ENCODE data around the gene TXLNB. TPM values are rescaled to one million over a fixed set of nuclear protein-coding genes. Genes with fewer than 3 reads are reported as not detected.

Gene TXLNB
- total RNA-seq, 3 donors from 2014 or later (not counting 1 experiment from before 2014, with no cell fraction given): 0.24 to 0.93 (median 0.50) TPM

GRCh38 chr6:139204978-139205377, 86.8 kb downstream of the TXLNB start:
- 100% methylated on average over 1 of the region's 2 CpGs for WGBS (ENCODE audit: insufficient coverage)
- H3K27ac Mint-ChIP-seq: no peak overlapping the region
- no peaks in the 10 kb centered on the region for H3K27me3 ChIP-seq (ENCODE audit: control insufficient read depth, insufficient read depth, low read length)
- H3K4me3 ChIP-seq (ENCODE audit: low read length): no peak overlapping the region
- peaks cover 2 to 19% of the 10 kb centered on the region in 2 donors for H3K9me3 Mint-ChIP-seq
- TF ChIP-seq, protein P1, sequence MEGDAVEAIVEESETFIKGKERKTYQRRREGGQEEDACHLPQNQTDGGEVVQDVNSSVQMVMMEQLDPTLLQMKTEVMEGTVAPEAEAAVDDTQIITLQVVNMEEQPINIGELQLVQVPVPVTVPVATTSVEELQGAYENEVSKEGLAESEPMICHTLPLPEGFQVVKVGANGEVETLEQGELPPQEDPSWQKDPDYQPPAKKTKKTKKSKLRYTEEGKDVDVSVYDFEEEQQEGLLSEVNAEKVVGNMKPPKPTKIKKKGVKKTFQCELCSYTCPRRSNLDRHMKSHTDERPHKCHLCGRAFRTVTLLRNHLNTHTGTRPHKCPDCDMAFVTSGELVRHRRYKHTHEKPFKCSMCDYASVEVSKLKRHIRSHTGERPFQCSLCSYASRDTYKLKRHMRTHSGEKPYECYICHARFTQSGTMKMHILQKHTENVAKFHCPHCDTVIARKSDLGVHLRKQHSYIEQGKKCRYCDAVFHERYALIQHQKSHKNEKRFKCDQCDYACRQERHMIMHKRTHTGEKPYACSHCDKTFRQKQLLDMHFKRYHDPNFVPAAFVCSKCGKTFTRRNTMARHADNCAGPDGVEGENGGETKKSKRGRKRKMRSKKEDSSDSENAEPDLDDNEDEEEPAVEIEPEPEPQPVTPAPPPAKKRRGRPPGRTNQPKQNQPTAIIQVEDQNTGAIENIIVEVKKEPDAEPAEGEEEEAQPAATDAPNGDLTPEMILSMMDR (IDR thresholded peaks at IDR 0.05): no peak
- H3K36me3 ChIP-seq (ENCODE audit: control insufficient read depth, insufficient read depth, low read length): no peaks in the 10 kb centered on the region
- H3K4me1 ChIP-seq (ENCODE audit: control insufficient read depth, insufficient read depth, low read length): no peaks in the 10 kb centered on the region
- no peak overlapping the region for H3K4me3 Mint-ChIP-seq
- intact Hi-C loops (cut with micrococcal nuclease): no loop called here
- H3K9me3 ChIP-seq (ENCODE audit: control insufficient read depth, insufficient read depth, low read length): peaks cover 4% of the 10 kb centered on the region
- no peak for DNase-seq
- no peaks in the 10 kb centered on the region for H3K4me1 Mint-ChIP-seq
- no peak overlapping the region for H3K27ac ChIP-seq (ENCODE audit: low read length)
- H3K27me3 Mint-ChIP-seq (ENCODE audit: low read depth in 2 of 2): peaks cover 0 to 14% of the 10 kb centered on the region in 2 donors
- H3K36me3 Mint-ChIP-seq: peaks cover 32% of the 10 kb centered on the region
- ATAC-seq: no peak

- no peak for DNase-seq
- peaks cover 9% of the 10 kb centered on the region for H3K36me3 Mint-ChIP-seq
- WGBS (ENCODE audit: insufficient coverage): 95% methylated on average over 3 of the region's 4 CpGs
- no peak for ATAC-seq
- H3K27me3 ChIP-seq (ENCODE audit: control insufficient read depth, insufficient read depth, low read length): no peaks in the 10 kb centered on the region
- peaks cover 4% of the 10 kb centered on the region for H3K9me3 ChIP-seq (ENCODE audit: control insufficient read depth, insufficient read depth, low read length)
- peaks cover 0 to 10% of the 10 kb centered on the region in 2 donors for H3K27me3 Mint-ChIP-seq (ENCODE audit: low read depth in 2 of 2)
- no peak overlapping the region for H3K4me3 Mint-ChIP-seq
- TF ChIP-seq, protein P1 (IDR thresholded peaks at IDR 0.05): no peak
- H3K27ac ChIP-seq (ENCODE audit: low read length): no peak overlapping the region
- peaks cover 0 to 6% of the 10 kb centered on the region in 2 donors for H3K9me3 Mint-ChIP-seq
- no peaks in the 10 kb centered on the region for H3K4me1 Mint-ChIP-seq
- no peaks in the 10 kb centered on the region for H3K36me3 ChIP-seq (ENCODE audit: control insufficient read depth, insufficient read depth, low read length)
- no peak overlapping the region for H3K4me3 ChIP-seq (ENCODE audit: low read length)
- intact Hi-C loops (cut with micrococcal nuclease): no loop called here
- H3K4me1 ChIP-seq (ENCODE audit: control insufficient read depth, insufficient read depth, low read length): no peaks in the 10 kb centered on the region
- H3K27ac Mint-ChIP-seq: no peak overlapping the region
These were observed 90.4 kb downstream of the TXLNB start for GRCh38 chr6:139201378-139201777.

- Mint-ChIP-seq H3K9me3 (no peaks in the 10 kb centered on the region), H3K4me3 (no peak overlapping the region), H3K4me1 (no peaks in the 10 kb centered on the region), H3K27me3 (ENCODE audit: low read depth in 2 of 2) (peaks cover 0 to 10% of the 10 kb centered on the region in 2 donors), H3K27ac (no peak overlapping the region), H3K36me3 (no peaks in the 10 kb centered on the region)
- Histone ChIP-seq H3K27ac (ENCODE audit: low read length) (no peak overlapping the region), H3K36me3 (ENCODE audit: control insufficient read depth, insufficient read depth, low read length) (no peaks in the 10 kb centered on the region), H3K4me3 (ENCODE audit: low read length) (no peak overlapping the region), H3K4me1 (ENCODE audit: control insufficient read depth, insufficient read depth, low read length) (no peaks in the 10 kb centered on the region), H3K27me3 (ENCODE audit: control insufficient read depth, insufficient read depth, low read length) (no peaks in the 10 kb centered on the region), H3K9me3 (ENCODE audit: control insufficient read depth, insufficient read depth, low read length) (no peaks in the 10 kb centered on the region)
- DNase-seq: no peak
- TF ChIP-seq, protein P1 (IDR thresholded peaks at IDR 0.05): no peak
- intact Hi-C loops (cut with micrococcal nuclease): no loop called here
- 57% methylated on average over 3 of the region's 4 CpGs for WGBS (ENCODE audit: insufficient coverage)
- ATAC-seq: no peak
These were observed 93.1 kb downstream of the TXLNB start for GRCh38 chr6:139198529-139199288.

- no peak overlapping the region for H3K27ac Mint-ChIP-seq
- no peak overlapping the region for H3K4me3 Mint-ChIP-seq
- H3K27me3 ChIP-seq (ENCODE audit: control insufficient read depth, insufficient read depth, low read length): no peaks in the 10 kb centered on the region
- ATAC-seq: no peak
- no peak for DNase-seq
- no peaks in the 10 kb centered on the region for H3K36me3 ChIP-seq (ENCODE audit: control insufficient read depth, insufficient read depth, low read length)
- H3K4me1 Mint-ChIP-seq: no peaks in the 10 kb centered on the region
- no peaks in the 10 kb centered on the region for H3K9me3 Mint-ChIP-seq
- H3K27ac ChIP-seq (ENCODE audit: low read length): no peak overlapping the region
- no peaks in the 10 kb centered on the region for H3K36me3 Mint-ChIP-seq
- H3K4me1 ChIP-seq (ENCODE audit: control insufficient read depth, insufficient read depth, low read length): no peaks in the 10 kb centered on the region
- TF ChIP-seq, protein P1 (IDR thresholded peaks at IDR 0.05): no peak
- WGBS (ENCODE audit: insufficient coverage): 90% methylated on average over 3 of the region's 3 CpGs
- intact Hi-C loops (cut with micrococcal nuclease): no loop called here
- no peak overlapping the region for H3K4me3 ChIP-seq (ENCODE audit: low read length)
- no peaks in the 10 kb centered on the region for H3K9me3 ChIP-seq (ENCODE audit: control insufficient read depth, insufficient read depth, low read length)
- H3K27me3 Mint-ChIP-seq (ENCODE audit: low read depth in 2 of 2): no peaks in the 10 kb centered on the region
These were observed 97.1 kb downstream of the TXLNB start for GRCh38 chr6:139194740-139195139.
